ENCODE data around the gene RPE65.
A peak's percentile ranks its signal among the peaks of the same experiment; 100 is the strongest.

The RPE65 gene

GRCh38 chr1:68485431-68486022 is 35.8 kb upstream of the RPE65 start:
- TF ChIP-seq, protein P1, sequence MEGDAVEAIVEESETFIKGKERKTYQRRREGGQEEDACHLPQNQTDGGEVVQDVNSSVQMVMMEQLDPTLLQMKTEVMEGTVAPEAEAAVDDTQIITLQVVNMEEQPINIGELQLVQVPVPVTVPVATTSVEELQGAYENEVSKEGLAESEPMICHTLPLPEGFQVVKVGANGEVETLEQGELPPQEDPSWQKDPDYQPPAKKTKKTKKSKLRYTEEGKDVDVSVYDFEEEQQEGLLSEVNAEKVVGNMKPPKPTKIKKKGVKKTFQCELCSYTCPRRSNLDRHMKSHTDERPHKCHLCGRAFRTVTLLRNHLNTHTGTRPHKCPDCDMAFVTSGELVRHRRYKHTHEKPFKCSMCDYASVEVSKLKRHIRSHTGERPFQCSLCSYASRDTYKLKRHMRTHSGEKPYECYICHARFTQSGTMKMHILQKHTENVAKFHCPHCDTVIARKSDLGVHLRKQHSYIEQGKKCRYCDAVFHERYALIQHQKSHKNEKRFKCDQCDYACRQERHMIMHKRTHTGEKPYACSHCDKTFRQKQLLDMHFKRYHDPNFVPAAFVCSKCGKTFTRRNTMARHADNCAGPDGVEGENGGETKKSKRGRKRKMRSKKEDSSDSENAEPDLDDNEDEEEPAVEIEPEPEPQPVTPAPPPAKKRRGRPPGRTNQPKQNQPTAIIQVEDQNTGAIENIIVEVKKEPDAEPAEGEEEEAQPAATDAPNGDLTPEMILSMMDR (IDR thresholded peaks at IDR 0.05): peak; percentile 15; the same call in 1 of the 2 replicates

GRCh38 chr1:68484618-68485017 is 34.9 kb upstream of the RPE65 start:
- TF ChIP-seq, protein P1 (IDR thresholded peaks at IDR 0.05): no peak

GRCh38 chr1:68481041-68481440 is 31.3 kb upstream of the RPE65 start:
- TF ChIP-seq, protein P1 (IDR thresholded peaks at IDR 0.05): no peak

DNA sequence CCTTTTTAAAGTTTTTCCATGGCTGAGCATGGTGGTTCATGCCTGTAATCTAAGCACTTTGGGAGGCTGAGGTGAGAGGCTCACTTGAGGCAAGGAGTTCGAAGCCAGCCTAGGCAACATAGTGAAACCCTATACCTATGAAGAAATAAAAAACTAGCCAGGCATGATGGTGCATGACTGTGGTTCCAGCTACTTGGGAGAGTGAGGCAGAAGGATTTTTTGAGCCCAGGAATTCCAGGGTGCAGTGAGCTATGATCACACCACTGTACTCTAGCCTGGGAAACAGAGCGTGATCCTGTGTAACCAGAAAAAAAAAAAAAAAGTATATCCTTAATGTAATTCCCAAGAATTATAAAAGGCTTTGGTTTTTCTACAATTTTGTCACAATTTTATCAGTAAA is 29.7 kb upstream of the RPE65 start:
- TF ChIP-seq, protein P1 (IDR thresholded peaks at IDR 0.05): no peak

- TF ChIP-seq, protein P1 (IDR thresholded peaks at IDR 0.05): no peak
Measured at GRCh38 chr1:68478662-68479061, 28.9 kb upstream of the RPE65 start.

DNA sequence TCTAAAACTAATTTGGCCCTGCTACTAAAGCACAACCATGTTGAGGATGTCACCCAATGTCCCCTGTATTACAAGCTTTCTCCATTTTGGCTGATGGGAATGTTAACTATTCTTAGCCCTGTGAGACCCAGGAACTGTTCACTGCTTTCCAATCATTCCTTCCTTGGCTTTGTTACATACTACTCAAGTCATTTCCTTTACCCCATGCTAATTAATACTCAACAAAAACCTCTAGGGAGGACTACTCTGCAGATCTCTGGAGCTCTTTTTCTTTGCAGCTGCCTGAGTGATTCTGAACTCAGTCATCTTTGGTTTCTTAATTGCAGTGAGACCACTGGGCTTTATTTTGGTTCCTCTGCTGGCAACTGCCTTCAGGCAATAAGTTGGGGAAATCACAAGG is 23.3 kb upstream of the RPE65 start:
- TF ChIP-seq, protein P1 (IDR thresholded peaks at IDR 0.05): no peak

- TF ChIP-seq, protein P1 (IDR thresholded peaks at IDR 0.05): peak; percentile 88
Measured at GRCh38 chr1:68470388-68470970, 20.7 kb upstream of the RPE65 start.

Data from LNCAP (cell line).